ENCODE results near the gene ARHGEF3. TPM values are rescaled to one million over a fixed set of nuclear protein-coding genes. Genes with fewer than 3 reads are reported as not detected.
"Not testable (repeated sequence)": the region's sequence is repeated elsewhere in the genome, so short reads cannot be mapped to it uniquely, and the experiment has no call there.

Gene ARHGEF3
- total RNA-seq, 1 donor: 21.7 TPM

DNA sequence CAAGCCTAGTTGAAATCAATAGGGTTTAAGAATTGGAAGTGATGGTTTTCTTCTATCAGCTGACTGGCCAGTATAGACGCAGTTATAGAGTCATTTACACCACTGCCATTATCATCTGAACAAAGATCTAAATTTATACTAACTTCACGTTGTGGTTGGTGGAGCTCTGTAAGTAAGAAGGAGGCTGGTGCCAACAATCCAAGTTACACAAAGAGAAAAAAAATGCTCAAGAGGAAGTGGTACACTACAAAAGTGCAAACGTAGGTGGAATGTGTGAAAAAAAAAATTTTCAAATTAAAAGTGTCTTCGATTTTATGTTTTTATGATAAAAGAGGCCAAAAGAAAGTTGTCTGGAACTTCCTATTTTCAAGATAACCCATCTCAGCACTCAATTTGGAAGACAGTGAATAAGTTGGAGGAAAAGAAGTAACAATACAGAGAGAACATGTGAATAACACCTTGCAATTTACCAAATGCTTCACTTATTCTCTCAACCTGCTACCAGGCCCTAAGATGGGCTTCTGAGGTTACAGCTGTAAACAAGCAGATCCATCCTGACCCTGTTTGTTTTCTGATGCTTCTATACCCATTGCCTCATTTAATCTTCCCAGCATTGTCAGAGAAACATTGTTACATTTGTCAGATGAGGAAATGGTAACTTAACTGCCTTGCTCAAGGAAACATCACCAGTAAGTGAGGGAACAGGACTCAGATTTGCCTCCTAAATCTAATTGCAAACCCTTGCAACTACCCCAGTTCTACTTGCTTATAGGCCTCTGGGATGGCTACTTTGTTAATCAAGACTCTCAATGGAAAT, 106.7 kb downstream of the ARHGEF3 start:
- H3K9me3 ChIP-seq (ENCODE audit: low read depth, low read length): no peaks in the 10 kb centered on the region
- H4K20me1 ChIP-seq (ENCODE audit: insufficient read depth, low read length): no peaks in the 10 kb centered on the region
- H3K4me1 ChIP-seq (ENCODE audit: insufficient read depth, low read length): no peaks in the 10 kb centered on the region
- TF ChIP-seq, protein P1, sequence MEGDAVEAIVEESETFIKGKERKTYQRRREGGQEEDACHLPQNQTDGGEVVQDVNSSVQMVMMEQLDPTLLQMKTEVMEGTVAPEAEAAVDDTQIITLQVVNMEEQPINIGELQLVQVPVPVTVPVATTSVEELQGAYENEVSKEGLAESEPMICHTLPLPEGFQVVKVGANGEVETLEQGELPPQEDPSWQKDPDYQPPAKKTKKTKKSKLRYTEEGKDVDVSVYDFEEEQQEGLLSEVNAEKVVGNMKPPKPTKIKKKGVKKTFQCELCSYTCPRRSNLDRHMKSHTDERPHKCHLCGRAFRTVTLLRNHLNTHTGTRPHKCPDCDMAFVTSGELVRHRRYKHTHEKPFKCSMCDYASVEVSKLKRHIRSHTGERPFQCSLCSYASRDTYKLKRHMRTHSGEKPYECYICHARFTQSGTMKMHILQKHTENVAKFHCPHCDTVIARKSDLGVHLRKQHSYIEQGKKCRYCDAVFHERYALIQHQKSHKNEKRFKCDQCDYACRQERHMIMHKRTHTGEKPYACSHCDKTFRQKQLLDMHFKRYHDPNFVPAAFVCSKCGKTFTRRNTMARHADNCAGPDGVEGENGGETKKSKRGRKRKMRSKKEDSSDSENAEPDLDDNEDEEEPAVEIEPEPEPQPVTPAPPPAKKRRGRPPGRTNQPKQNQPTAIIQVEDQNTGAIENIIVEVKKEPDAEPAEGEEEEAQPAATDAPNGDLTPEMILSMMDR (IDR thresholded peaks at IDR 0.05; ENCODE audit: extremely low read depth, low read depth, low read length): no peak
- H3K27ac ChIP-seq (ENCODE audit: low read depth, low read length): no peak overlapping the region
- H3K27me3 ChIP-seq (ENCODE audit: insufficient read depth, low read length): no peaks in the 10 kb centered on the region
- no peak overlapping the region for H3K4me3 ChIP-seq (ENCODE audit: insufficient read depth, low read length)
- H2AFZ ChIP-seq (ENCODE audit: low read length): no peak overlapping the region
- H3K4me2 ChIP-seq (ENCODE audit: insufficient read depth, low read length): no peak overlapping the region
- no peaks in the 10 kb centered on the region for H3K36me3 ChIP-seq (ENCODE audit: insufficient read depth, low read length)
- no peaks in the 10 kb centered on the region for H3K79me2 ChIP-seq (ENCODE audit: insufficient read depth, low read length)
- DNase-seq (ENCODE audit: insufficient read length, low spot score, missing footprints): no peak

DNA sequence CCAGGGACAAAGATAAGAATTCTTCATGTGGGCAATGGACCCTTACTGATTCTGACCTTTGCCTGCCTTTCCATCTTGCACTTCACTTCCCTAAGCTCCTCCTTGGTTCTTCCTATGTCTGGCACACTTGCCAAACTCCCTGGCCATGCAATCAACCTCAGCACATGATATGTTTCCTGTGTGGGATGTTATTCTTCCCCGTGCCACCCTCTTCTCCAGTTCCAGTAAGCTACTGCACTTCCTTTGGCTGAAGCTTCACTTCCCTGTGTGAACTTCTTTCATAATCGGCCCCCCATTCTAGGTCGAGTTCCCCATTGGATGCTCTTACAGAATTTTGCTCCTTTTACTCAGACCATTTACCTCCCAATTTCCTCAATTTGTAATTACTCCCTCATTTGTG, 108.0 kb downstream of the ARHGEF3 start:
- Histone ChIP-seq H3K4me2 (ENCODE audit: insufficient read depth, low read length) (no peak overlapping the region), H2AFZ (ENCODE audit: low read length) (no peak overlapping the region)
- TF ChIP-seq, protein P1 (IDR thresholded peaks at IDR 0.05; ENCODE audit: extremely low read depth, low read depth, low read length): no peak

DNA sequence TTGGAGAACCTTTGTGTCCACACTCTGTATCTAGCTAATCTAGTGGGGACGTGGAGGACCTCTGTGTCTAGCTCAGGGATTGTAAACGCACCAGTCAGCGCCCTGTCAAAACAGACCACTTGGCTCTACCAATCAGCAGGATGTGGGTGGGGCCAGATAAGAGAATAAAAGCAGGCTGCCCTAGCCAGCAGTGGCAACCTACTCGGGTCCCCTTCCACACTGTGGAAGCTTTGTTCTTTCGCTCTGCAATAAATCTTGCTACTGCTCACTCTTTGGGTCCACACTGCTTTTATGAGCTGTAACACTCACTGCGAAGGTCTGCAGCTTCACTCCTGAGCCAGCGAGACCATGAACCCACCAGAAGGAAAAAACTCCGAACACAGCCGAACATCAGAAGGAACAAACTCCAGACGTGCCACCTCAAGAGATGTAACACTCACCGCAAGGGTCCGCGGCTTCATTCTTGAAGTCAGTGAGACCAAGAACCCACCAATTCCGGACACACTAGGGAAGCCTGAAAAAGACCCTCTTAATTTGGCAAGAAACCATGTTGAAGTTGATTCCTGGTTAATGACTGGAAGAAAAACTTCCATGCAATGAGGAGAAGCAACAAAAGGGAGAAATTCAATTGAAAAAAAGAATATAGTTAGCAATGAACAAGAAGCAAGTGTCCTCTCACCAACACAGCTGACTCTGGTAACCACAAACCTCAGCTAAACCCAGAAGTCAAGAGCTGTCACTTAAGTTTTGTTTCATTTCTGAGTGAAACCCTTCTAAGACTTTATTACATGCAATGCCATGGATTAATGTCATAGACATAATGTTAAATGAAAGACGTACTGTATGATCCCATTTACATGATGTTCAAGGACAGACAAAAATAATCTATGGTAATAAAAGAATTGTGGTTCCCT, 109.0 kb downstream of the ARHGEF3 start:
- DNase-seq (ENCODE audit: insufficient read length, low spot score, missing footprints); H3K27ac ChIP-seq (ENCODE audit: low read depth, low read length); H2AFZ ChIP-seq (ENCODE audit: low read length); H3K4me2 ChIP-seq (ENCODE audit: insufficient read depth, low read length); H4K20me1 ChIP-seq (ENCODE audit: insufficient read depth, low read length); H3K27me3 ChIP-seq (ENCODE audit: insufficient read depth, low read length); H3K79me2 ChIP-seq (ENCODE audit: insufficient read depth, low read length); H3K4me1 ChIP-seq (ENCODE audit: insufficient read depth, low read length); H3K36me3 ChIP-seq (ENCODE audit: insufficient read depth, low read length); H3K4me3 ChIP-seq (ENCODE audit: insufficient read depth, low read length); H3K9me3 ChIP-seq (ENCODE audit: low read depth, low read length): not testable (repeated sequence)

More for the DNA sequence above, 108.0 kb downstream of the ARHGEF3 start:
- no peaks in the 10 kb centered on the region for H4K20me1 ChIP-seq (ENCODE audit: insufficient read depth, low read length)
- H3K4me3 ChIP-seq (ENCODE audit: insufficient read depth, low read length): no peak overlapping the region
- H3K9me3 ChIP-seq (ENCODE audit: low read depth, low read length): no peaks in the 10 kb centered on the region
- DNase-seq (ENCODE audit: insufficient read length, low spot score, missing footprints): no peak
- no peaks in the 10 kb centered on the region for H3K4me1 ChIP-seq (ENCODE audit: insufficient read depth, low read length)
- no peaks in the 10 kb centered on the region for H3K36me3 ChIP-seq (ENCODE audit: insufficient read depth, low read length)
- H3K27ac ChIP-seq (ENCODE audit: low read depth, low read length): no peak overlapping the region
- H3K27me3 ChIP-seq (ENCODE audit: insufficient read depth, low read length): no peaks in the 10 kb centered on the region
- no peaks in the 10 kb centered on the region for H3K79me2 ChIP-seq (ENCODE audit: insufficient read depth, low read length)

DNA sequence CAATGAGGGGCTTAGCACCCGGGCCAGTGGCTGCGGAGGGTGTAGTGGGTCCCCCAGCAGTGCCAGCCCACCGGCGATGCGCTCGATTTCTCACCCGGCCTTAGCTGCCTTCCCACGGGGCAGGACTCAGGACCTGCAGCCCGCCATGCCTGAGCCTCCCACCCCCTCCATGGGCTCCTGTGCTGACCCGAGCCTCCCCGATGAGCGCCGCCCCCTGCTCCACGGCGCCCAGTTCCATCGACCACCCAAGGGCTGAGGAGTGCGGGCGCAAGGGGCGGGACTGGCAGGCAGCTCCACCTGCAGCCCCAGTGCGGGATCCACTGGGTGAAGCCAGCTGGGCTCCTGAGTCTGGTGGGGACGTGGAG, 109.8 kb downstream of the ARHGEF3 start:
- not testable (repeated sequence) for H2AFZ ChIP-seq (ENCODE audit: low read length); H3K36me3 ChIP-seq (ENCODE audit: insufficient read depth, low read length); H3K27me3 ChIP-seq (ENCODE audit: insufficient read depth, low read length); H3K27ac ChIP-seq (ENCODE audit: low read depth, low read length); H3K79me2 ChIP-seq (ENCODE audit: insufficient read depth, low read length); H3K4me3 ChIP-seq (ENCODE audit: insufficient read depth, low read length); H3K9me3 ChIP-seq (ENCODE audit: low read depth, low read length); DNase-seq (ENCODE audit: insufficient read length, low spot score, missing footprints); H4K20me1 ChIP-seq (ENCODE audit: insufficient read depth, low read length); H3K4me1 ChIP-seq (ENCODE audit: insufficient read depth, low read length); H3K4me2 ChIP-seq (ENCODE audit: insufficient read depth, low read length)

All from osteoblast (primary cell).